HepG2 (cell line): ENCODE data around the gene EFL1.

ENCODE experiments used
- CHD2 ChIP-seq: IDR thresholded peaks from 2 replicates; pipeline ENCODE4 v1.6.1; 2011; ENCODE audit warnings: low read depth, low read length, improper control_type of control experiment
- CTCF ChIP-seq: sonication (generic); formaldehyde crosslinking; IDR thresholded peaks from 2 replicates; pipeline ENCODE4 v1.5.0; 2020; ENCODE audit warnings: mild to moderate bottlenecking, missing genetic modification reagents, moderate library complexity
- EP300 ChIP-seq, 3 experiments: sonication (generic) in 1 of 3; formaldehyde crosslinking in 1 of 3; IDR thresholded peaks; 2 replicates each; pipeline versions ENCODE4 v1.5.1 to v1.6.1; 2011 to 2020; ENCODE audit warnings: low read depth in 2 of 3, low read length in 2 of 3, borderline replicate concordance in 1 of 3, improper control_type of control experiment in 1 of 3, mild to moderate bottlenecking in 1 of 3, missing genetic modification reagents in 1 of 3, moderate library complexity in 1 of 3
- FOXK1 ChIP-seq: sonication (generic); formaldehyde crosslinking; IDR thresholded peaks from 2 replicates; pipeline ENCODE4 v1.4.0; 2020; ENCODE audit warnings: low read depth, missing genetic modification reagents, borderline replicate concordance
- HNRNPL ChIP-seq: fragments of 200-400 bp; formaldehyde crosslinking; IDR thresholded peaks from 2 replicates; pipeline ENCODE4 v1.6.1; 2017; ENCODE audit warnings: mild to moderate bottlenecking, low read depth, low read length
- JUND ChIP-seq: sonication (generic); formaldehyde crosslinking; IDR thresholded peaks from 2 replicates; pipeline ENCODE4 v1.8.0; 2022; ENCODE audit warnings: mild to moderate bottlenecking, missing genetic modification reagents
- KLF6 ChIP-seq: IDR thresholded peaks from 2 replicates; pipeline ENCODE4 v1.8.0; 2016; ENCODE audit warnings: missing biosample characterization, missing genetic modification reagents
- RBM22 ChIP-seq: fragments of 200-400 bp; formaldehyde crosslinking; optimal IDR thresholded peaks from 2 replicates; pipeline ENCODE3; 2017; ENCODE audit warnings: mild to moderate bottlenecking, low read length, moderate library complexity
- STAT6 ChIP-seq: sonication (generic); formaldehyde crosslinking; IDR thresholded peaks from 2 replicates; pipeline ENCODE4 v1.4.0; 2020; ENCODE audit warnings: missing genetic modification reagents, mild to moderate bottlenecking, borderline replicate concordance
- TEAD2 ChIP-seq: sonication (generic); formaldehyde crosslinking; IDR thresholded peaks from 2 replicates; pipeline ENCODE4 v1.9.0; 2021; ENCODE audit warnings: missing genetic modification reagents
- ZBTB10 ChIP-seq: sonication (generic); formaldehyde crosslinking; IDR thresholded peaks from 2 replicates; pipeline ENCODE4 v1.4.0; 2020; ENCODE audit warnings: missing genetic modification reagents, borderline replicate concordance
- ZNF280B ChIP-seq: sonication (generic); formaldehyde crosslinking; IDR thresholded peaks from 2 replicates; pipeline ENCODE4 v1.5.0; 2020; ENCODE audit warnings: missing genetic modification reagents, mild to moderate bottlenecking, borderline replicate concordance
- ZNF431 ChIP-seq: sonication (generic); formaldehyde crosslinking; IDR thresholded peaks from 2 replicates; pipeline ENCODE4 v1.9.0; 2022; ENCODE audit warnings: missing genetic modification reagents, low read depth, mild to moderate bottlenecking, borderline replicate concordance

- TF ChIP-seq CTCF (no peak), TEAD2 (CRISPR knock-in tag) (no peak), HNRNPL (no peak), FOXK1 (CRISPR knock-in tag) (no peak), CHD2 (no peak), ZBTB10 (CRISPR knock-in tag) (no peak), ZNF431 (CRISPR knock-in tag) (no peak), JUND (CRISPR knock-in tag) (no peak), EP300 (IDR thresholded peaks at IDR 0.05; ENCODE audit: low read depth in 2 of 2, low read length in 2 of 2) (no peak), EP300 (CRISPR knock-in tag; IDR thresholded peaks at IDR 0.05; ENCODE audit: borderline replicate concordance) (no peak), RBM22 (no peak), ZNF280B (CRISPR knock-in tag) (no peak), KLF6 (no peak), STAT6 (CRISPR knock-in tag) (no peak)
Observed at GRCh38 chr15:82128401-82129148, 134.0 kb downstream of the EFL1 start.
